NCI-H1694 (cell line): Measurements from ENCODE around the gene BASP1.
"Not testable (repeated sequence)": the region's sequence is repeated elsewhere in the genome, so short reads cannot be mapped to it uniquely, and the experiment has no call there.

Experiments
- DNase-seq: peaks from one replicate; lab custom pipeline; 2025; lab: John Stamatoyannopoulos, UW

Gene BASP1

GRCh38 chr5:17319095-17319494 is 101.7 kb downstream of the BASP1 start:
- not testable (repeated sequence) for DNase-seq

- no peak for DNase-seq
Observed at GRCh38 chr5:17325770-17326599, 108.6 kb downstream of the BASP1 start.
